Fibroblast of mammary gland (primary cell): ENCODE data around the gene CLEC7A.

Experiments used
- DNase-seq: peaks from one replicate; pipeline ENCODE4 v3.0.0-alpha.2; 2010; ENCODE audit warnings: low read depth
- H3K4me3 ChIP-seq: 2 replicates; pipeline ENCODE4 v1.5.1; 2011; ENCODE audit warnings: low read depth, mild to moderate bottlenecking, low read length, moderate library complexity; ENCODE audit not compliant: control insufficient read depth
- CTCF ChIP-seq: conservative IDR thresholded peaks from 2 replicates; pipeline ENCODE4 v1.5.1; 2011; ENCODE audit warnings: low read depth, low read length, inconsistent platforms; ENCODE audit not compliant: control insufficient read depth, insufficient read depth

The CLEC7A gene

DNA sequence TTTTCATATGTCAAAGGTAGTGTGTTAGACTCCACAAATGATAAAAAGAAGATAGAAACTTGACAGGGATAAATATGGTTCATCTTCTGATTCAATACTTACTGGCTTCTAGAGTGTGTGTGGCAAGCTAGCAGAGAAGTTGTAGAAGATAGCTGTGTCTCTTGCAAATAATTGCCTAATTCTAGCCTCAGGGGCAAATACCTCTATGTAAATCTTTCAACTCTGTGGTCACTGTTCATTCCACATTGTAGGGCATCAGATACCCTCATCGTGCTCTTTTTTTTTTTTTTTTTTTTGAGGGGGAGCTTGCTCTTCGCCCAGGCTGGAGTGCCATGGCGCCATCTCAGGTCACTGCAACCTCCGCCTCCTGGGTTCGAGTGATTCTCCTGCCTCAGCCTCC lies 40.2 kb upstream of the CLEC7A start:
- no peak for TF ChIP-seq CTCF
- no peak for DNase-seq
- no peak overlapping the region for H3K4me3 ChIP-seq

DNA sequence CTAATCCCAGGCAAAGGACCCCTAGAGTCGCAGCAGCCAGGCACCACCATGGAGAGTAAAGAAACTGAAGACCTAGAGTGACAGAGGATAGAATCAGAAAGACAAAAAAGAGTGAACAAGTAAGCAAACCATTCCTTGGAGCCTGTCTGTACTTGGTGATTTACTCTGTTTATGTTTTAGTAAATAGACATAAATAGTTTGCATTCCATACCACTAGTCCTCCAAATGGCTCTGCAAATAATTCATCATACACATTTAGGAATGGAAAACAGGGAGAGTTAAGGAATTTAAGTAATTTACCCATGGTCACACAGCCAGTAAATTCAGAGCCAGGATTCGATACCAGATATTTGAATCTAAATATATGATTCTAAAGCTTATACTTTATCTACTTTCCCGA lies 39.1 kb upstream of the CLEC7A start:
- H3K4me3 ChIP-seq, result no peak overlapping the region
- TF ChIP-seq CTCF, result no peak
- DNase-seq, result no peak

DNA sequence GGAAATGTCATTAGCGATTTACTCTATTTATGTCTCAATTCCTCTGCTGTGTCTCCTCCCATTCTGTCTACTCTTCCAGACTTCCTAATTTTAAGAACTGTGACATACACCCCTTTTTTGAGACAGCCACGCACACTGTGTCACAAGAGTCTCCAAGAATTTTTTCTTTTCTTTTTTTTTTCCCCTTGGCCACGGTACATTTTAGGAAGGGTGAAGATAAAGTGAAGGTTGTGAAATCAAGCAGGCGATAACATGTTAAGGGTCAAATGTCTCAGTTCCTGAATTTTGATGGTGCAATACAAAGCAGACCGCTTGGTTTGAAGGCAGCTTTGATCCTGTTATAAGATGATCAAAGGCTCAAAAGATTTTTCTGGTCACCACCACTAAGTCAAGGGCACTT lies 37.6 kb upstream of the CLEC7A start:
- H3K4me3 ChIP-seq, result no peak overlapping the region
- TF ChIP-seq CTCF, result no peak
- no peak for DNase-seq

DNA sequence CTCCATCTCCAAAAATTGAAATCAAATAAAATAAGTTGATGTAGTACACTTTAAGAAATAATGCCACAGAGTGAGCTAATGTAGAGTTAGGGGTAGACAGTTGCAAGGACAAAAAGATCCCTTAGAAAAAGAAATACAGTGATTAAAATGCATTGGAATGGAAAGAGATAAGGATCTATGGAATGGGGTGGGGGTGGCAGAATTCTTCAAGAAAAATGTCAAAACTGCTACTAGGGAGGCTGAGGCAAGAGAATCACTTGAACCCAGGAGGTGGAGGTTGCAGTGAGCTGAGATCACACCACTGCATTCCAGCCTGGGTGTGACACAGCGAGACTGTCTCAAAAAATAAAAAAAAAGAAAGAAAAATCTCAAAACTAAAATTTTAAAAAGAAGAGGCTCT lies 35.4 kb upstream of the CLEC7A start:
- TF ChIP-seq CTCF, result no peak
- DNase-seq, result no peak
- H3K4me3 ChIP-seq, result no peak overlapping the region

GRCh38 chr12:10163084-10163483 lies 33.1 kb upstream of the CLEC7A start:
- no peak for TF ChIP-seq CTCF
- no peak for DNase-seq
- H3K4me3 ChIP-seq, result no peak overlapping the region

DNA sequence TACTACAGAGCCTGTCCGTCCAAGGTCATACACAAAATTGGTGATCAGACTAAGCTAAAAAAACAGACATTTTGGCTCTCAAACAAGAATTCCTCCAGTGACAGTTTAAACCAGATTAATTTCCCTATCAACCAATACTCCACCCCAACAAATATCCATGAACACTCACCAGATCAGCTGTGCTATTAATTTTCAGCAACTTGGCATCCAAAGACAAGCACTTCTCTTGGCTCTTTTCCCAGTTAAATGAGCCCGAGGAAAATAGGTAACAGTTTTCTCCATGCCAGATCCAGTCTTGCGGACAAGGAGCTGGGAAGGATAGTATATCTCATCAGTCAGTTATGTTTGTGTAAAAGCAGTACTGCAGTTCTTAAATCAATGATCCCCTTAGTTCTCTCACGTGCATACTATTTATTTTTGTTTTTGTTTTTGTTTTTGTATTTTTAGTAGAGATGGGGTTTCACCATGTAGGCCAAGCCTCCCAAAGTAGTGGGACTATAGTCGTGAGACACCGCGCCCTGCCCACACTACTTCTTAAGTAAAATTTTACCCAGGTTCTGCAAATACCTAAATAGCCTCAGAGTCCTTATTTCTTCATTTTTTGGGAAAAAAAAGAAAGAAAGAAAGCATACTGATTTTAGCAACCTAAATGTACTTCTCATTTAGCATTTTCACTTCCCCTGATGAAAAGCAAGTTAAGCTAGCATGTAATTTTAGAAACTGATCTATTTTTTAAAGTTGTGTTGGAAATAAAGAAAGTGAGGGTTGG lies 30.8 kb upstream of the CLEC7A start:
- no peak for DNase-seq
- no peak for TF ChIP-seq CTCF
- no peak overlapping the region for H3K4me3 ChIP-seq

DNA sequence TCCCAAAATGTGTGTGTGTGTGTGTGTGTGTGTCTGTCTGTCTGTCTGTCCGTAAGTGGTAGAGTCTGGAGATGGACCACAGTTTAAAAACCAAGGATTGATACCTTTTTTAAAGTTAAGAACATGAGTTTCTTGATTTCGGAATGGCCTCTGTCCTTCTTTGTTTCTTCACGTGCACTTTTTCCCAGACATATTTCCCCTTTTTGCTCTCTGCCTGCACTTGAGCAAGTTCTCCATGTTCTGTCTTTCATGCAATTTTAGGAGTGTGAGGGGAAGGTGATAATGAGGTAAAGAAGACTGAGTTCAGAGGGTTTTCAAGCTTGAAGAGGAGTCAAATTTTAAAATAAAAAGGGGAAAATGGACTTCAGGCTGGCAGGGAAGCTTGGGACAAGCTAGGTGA lies 29.3 kb upstream of the CLEC7A start:
- no peak overlapping the region for H3K4me3 ChIP-seq
- TF ChIP-seq CTCF, result no peak
- no peak for DNase-seq
